ENCODE measurements around the gene LRRIQ4. TPM values are rescaled to one million over a fixed set of nuclear protein-coding genes. Genes with fewer than 3 reads are reported as not detected.

Gene LRRIQ4
- total RNA-seq, 4 donors from 2014 or later: not detected

- 76% methylated on average over 2 of the region's 2 CpGs for WGBS
- Histone ChIP-seq H3K27me3 (peaks cover 5% of the 10 kb centered on the region), H3K27ac (no peak overlapping the region), H3K9me3 (no peaks in the 10 kb centered on the region), H3K36me3 (no peaks in the 10 kb centered on the region), H3K4me3 (no peak overlapping the region), H3K4me1 (no peaks in the 10 kb centered on the region)
- no peak for DNase-seq (ENCODE audit: low spot score in 2 of 2)
- TF ChIP-seq EP300 (IDR thresholded peaks at IDR 0.05) (no peak), POLR2A (IDR thresholded peaks at IDR 0.05) (no peak), CTCF (IDR thresholded peaks at IDR 0.05) (no peak), POLR2AphosphoS5 (IDR thresholded peaks at IDR 0.05) (no peak)
Observed at GRCh38 chr3:169857811-169858210, 45.1 kb downstream of the LRRIQ4 start.

- TF ChIP-seq EP300 (IDR thresholded peaks at IDR 0.05): no peak
- no peak for TF ChIP-seq POLR2AphosphoS5 (IDR thresholded peaks at IDR 0.05)
- no peak for TF ChIP-seq POLR2A (IDR thresholded peaks at IDR 0.05)
- Histone ChIP-seq H3K27ac (no peak overlapping the region), H3K36me3 (no peaks in the 10 kb centered on the region), H3K4me1 (no peaks in the 10 kb centered on the region), H3K9me3 (no peaks in the 10 kb centered on the region), H3K4me3 (no peak overlapping the region), H3K27me3 (no peaks in the 10 kb centered on the region)
- 58% methylated on average over 5 of the region's 5 CpGs for WGBS
- DNase-seq (ENCODE audit: low spot score in 2 of 2): no peak
Observed at GRCh38 chr3:169861871-169862270, 49.2 kb downstream of the LRRIQ4 start.

GRCh38 chr3:169863458-169863899, 50.8 kb downstream of the LRRIQ4 start:
- Histone ChIP-seq H3K4me3 (no peak overlapping the region), H3K27me3 (no peaks in the 10 kb centered on the region), H3K4me1 (no peaks in the 10 kb centered on the region), H3K36me3 (no peaks in the 10 kb centered on the region), H3K27ac (no peak overlapping the region), H3K9me3 (no peaks in the 10 kb centered on the region)
- WGBS: 2% methylated on average over 6 of the region's 6 CpGs
- no peak for TF ChIP-seq POLR2A (IDR thresholded peaks at IDR 0.05)
- peak; percentile 73 to 80 for TF ChIP-seq CTCF (IDR thresholded peaks at IDR 0.05)
- no peak for TF ChIP-seq EP300 (IDR thresholded peaks at IDR 0.05)
- TF ChIP-seq POLR2AphosphoS5 (IDR thresholded peaks at IDR 0.05): no peak
- DNase-seq (ENCODE audit: low spot score in 2 of 2): no peak

- H3K9me3 ChIP-seq: no peaks in the 10 kb centered on the region
- H3K4me1 ChIP-seq: no peaks in the 10 kb centered on the region
- no peak for DNase-seq (ENCODE audit: low spot score in 2 of 2)
- H3K36me3 ChIP-seq: no peaks in the 10 kb centered on the region
- TF ChIP-seq EP300 (IDR thresholded peaks at IDR 0.05): no peak
- TF ChIP-seq POLR2AphosphoS5 (IDR thresholded peaks at IDR 0.05): no peak
- no peak for TF ChIP-seq CTCF (IDR thresholded peaks at IDR 0.05)
- TF ChIP-seq POLR2A (IDR thresholded peaks at IDR 0.05): no peak
- no peaks in the 10 kb centered on the region for H3K27me3 ChIP-seq
- H3K4me3 ChIP-seq: no peak overlapping the region
- WGBS: 77% methylated on average over 2 of the region's 2 CpGs
- H3K27ac ChIP-seq: no peak overlapping the region
Observed at GRCh38 chr3:169864270-169864669, 51.6 kb downstream of the LRRIQ4 start.

- no peak for TF ChIP-seq CTCF (IDR thresholded peaks at IDR 0.05)
- TF ChIP-seq POLR2AphosphoS5 (IDR thresholded peaks at IDR 0.05): no peak
- no peak for TF ChIP-seq EP300 (IDR thresholded peaks at IDR 0.05)
- TF ChIP-seq POLR2A (IDR thresholded peaks at IDR 0.05): no peak
- no peak overlapping the region for H3K27ac ChIP-seq
- no peaks in the 10 kb centered on the region for H3K4me1 ChIP-seq
- H3K4me3 ChIP-seq: no peak overlapping the region
- no peaks in the 10 kb centered on the region for H3K9me3 ChIP-seq
- no peaks in the 10 kb centered on the region for H3K36me3 ChIP-seq
- no peak for DNase-seq (ENCODE audit: low spot score in 2 of 2)
- WGBS: 79% methylated on average over 12 of the region's 12 CpGs
- H3K27me3 ChIP-seq: no peaks in the 10 kb centered on the region
Observed at GRCh38 chr3:169865176-169865767, 52.6 kb downstream of the LRRIQ4 start.
